ENCODE data around the gene MFRP.
"Not testable (repeated sequence)": the region's sequence is repeated elsewhere in the genome, so short reads cannot be mapped to it uniquely, and the experiment has no call there.

MFRP gene

GRCh38 chr11:119346605-119347004 lies at the start of gene MFRP:
MFRP (minus strand) TSS chr11:119346705; CDS start chr11:119346513, 192 bp downstream.
- DNase-seq: no peak

GRCh38 chr11:119391275-119391674 lies 44.8 kb upstream of the MFRP start:
- no peak for DNase-seq

GRCh38 chr11:119389611-119390254 lies 43.2 kb upstream of the MFRP start:
- no peak for DNase-seq

- no peak for DNase-seq
These were observed 41.6 kb upstream of the MFRP start for GRCh38 chr11:119388103-119388502.

GRCh38 chr11:119384332-119384731 lies 37.8 kb upstream of the MFRP start:
- no peak for DNase-seq

- DNase-seq: not testable (repeated sequence)
These were observed 36.0 kb upstream of the MFRP start for GRCh38 chr11:119382513-119382912.

- DNase-seq: no peak
These were observed 35.6 kb upstream of the MFRP start for GRCh38 chr11:119382101-119382500.

- DNase-seq: peak; percentile 90 to 95 (median 92)
These were observed 34.9 kb upstream of the MFRP start, which contains the start of gene USP2 for GRCh38 chr11:119381181-119381988. USP2 (minus strand) TSS chr11:119381690; CDS start chr11:119373480, 8,210 bp downstream.

GRCh38 chr11:119380827-119381180 lies 34.3 kb upstream of the MFRP start:
- no peak for DNase-seq

GRCh38 chr11:119380160-119380826 lies 33.8 kb upstream of the MFRP start:
- no peak for DNase-seq

GRCh38 chr11:119378851-119379465 lies 32.5 kb upstream of the MFRP start:
- no peak for DNase-seq

- no peak for DNase-seq
These were observed 31.6 kb upstream of the MFRP start for GRCh38 chr11:119377961-119378667.

- no peak for DNase-seq
These were observed 30.8 kb upstream of the MFRP start for GRCh38 chr11:119377112-119377901.

- DNase-seq: no peak
These were observed 29.8 kb upstream of the MFRP start for GRCh38 chr11:119376197-119376847.

GRCh38 chr11:119375337-119376196 lies 29.1 kb upstream of the MFRP start:
- no peak for DNase-seq

- DNase-seq: no peak
These were observed 28.3 kb upstream of the MFRP start for GRCh38 chr11:119374632-119375336.

GRCh38 chr11:119373921-119374631 lies 27.6 kb upstream of the MFRP start:
- DNase-seq: peak in 1 of 4 experiments; percentile 12

- DNase-seq: no peak
These were observed 26.8 kb upstream of the MFRP start for GRCh38 chr11:119373059-119373920.

All from activated naive CD4-positive, alpha-beta T cell (primary cell).